GM12892 (cell line): ENCODE results near the gene APBB1.

Source experiments
- POLR2A ChIP-seq: IDR thresholded peaks from 2 replicates; pipeline ENCODE4 v1.6.1; 2011; ENCODE audit warnings: low read depth, low read length, control low read depth
- POLR2AphosphoS5 ChIP-seq: IDR thresholded peaks from 2 replicates; pipeline ENCODE4 v1.6.1; 2011; ENCODE audit warnings: low read depth, low read length, control low read depth
- TAF1 ChIP-seq: IDR thresholded peaks from 2 replicates; pipeline ENCODE4 v1.6.1; 2011; ENCODE audit warnings: low read depth, mild to moderate bottlenecking, control low read depth, low read length, borderline replicate concordance

DNA sequence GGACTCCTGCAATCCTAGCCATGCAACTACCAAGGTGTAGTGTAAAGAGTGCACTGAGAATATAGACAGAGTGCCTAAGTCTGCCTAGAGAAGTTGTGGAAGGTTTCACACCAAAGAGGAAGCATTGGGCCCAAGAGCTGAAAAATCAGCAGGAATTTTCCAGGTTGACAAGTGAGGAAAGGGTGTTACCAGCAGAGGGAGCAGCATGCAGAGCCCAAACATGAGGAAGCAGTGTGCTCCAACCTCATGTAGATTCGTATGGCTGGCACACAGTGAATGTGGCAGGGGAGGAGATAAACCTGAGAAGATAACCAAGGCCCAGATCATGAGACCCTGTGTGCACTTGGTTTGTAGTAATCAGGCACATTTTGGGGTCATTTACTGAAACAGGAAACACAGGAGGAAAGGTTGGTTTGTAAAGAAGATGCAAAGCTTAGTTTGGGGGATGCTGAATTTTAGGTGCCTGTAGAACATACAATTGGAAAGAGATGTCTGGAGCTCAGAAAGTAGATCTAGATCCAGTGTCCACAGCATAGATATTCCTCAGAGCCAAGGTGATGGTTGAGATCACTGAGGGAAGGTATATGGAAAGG lies 20.2 kb upstream of the APBB1 start:
- TF ChIP-seq TAF1 = no peak
- no peak for TF ChIP-seq POLR2A
- no peak for TF ChIP-seq POLR2AphosphoS5
